ENCODE data around the gene ZDHHC8.
A peak's percentile ranks its signal among the peaks of the same experiment; 100 is the strongest.

ZDHHC8 gene

DNA sequence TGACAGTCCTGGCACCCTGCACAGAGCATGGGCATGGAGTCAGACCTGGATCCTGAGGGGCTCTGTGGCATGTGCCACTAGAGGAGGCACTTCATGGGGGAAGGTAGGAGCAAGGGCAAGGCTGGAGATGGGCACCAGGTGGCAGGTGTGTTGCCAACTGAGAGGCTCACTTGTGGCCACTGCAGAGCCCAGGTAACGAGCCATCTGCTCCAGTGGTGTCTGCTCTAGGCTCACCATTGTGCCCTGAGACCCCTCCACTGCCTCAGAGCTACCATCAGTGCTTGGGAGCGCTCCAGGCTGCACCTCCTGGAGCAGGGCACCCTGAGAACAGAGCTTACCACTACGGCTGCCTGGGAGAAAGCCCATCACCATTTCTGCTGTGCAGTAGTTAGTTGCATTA lies 1.3 kb upstream of the ZDHHC8 start:
- no peak for DNase-seq (ENCODE audit: low read depth)

DNA sequence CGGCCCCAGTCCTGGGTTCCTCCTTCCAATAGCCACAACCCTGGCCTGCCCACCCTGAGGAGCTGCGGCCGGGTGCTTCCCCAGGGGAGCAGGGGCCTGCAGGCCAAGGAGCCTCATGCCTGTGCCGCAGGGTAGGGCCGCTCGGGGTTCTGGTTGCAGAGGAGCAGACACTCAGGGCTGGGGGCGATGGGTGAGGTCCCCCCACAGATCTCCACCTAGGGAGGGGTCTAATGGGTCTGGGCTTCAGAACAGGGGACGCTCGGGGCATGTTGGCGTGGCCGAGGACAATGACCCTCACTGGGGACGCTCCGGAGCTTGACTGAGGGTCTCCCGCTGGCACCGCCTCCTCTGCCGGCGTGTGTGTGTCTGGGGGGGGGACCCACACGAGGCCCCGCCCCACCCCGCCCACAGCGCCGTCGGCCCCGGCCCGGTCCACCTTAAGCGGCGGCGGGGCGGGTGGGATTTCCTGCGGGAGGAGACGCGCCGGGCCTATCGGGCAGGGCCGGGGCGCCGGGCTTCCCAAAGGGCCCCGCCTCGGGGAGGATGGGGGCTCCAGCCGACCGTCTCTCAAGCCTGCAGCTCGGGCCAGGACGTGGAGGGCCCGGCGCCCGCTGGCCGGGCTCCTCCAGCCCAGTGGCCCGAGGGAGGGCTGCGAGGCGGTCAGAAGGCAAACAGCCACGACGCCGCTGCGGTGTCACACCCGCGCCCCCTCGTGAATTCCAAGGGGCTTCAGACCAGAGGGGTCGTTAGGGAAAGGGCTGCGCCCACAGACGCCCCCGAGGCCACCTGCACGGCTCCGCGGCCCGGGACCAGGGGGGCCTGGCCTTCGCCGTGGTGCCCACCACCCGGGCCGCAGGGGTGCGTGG lies 640 bp upstream of the ZDHHC8 start:
- DNase-seq (ENCODE audit: low read depth), result peak; percentile 64

DNA sequence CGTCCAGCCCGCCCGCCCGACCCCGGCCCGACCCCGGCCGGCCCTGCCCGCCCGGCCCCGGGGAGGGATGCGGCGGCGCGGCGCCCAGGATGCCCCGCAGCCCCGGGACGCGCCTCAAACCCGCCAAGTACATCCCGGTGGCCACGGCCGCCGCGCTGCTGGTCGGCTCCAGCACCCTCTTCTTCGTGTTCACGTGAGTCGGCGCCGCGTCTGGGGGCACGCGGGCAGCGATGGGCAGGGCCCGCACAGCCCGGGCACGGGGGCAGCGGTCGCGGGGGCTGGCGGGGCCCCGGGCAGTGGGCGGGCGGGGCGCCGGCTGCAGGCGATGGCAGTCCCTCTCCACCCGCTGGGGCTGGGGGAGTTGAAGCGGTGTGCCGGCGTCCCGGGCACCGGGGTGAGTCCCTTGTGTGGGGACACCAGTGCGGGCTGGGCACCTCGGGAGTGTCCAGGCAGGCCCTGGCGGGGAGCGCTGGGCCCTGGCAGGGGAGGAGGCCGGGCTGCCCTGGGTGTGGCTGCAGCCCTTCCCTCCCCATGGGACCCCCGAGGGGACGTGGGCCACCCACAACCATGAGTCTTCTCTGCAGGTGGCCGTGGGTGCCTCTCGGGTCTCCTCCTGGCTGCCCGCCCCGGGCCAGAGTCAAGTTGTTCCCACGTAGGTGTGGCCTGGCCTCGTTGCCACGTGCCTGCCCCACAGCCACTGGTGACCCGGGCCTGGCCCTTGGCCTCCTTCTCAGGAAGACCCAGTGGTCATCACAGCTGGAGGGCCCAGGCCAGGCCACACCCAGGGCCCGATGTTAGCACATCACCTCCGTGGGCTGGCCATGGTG lies 468 bp downstream of the ZDHHC8 start:
- no peak for DNase-seq (ENCODE audit: low read depth)

DNA sequence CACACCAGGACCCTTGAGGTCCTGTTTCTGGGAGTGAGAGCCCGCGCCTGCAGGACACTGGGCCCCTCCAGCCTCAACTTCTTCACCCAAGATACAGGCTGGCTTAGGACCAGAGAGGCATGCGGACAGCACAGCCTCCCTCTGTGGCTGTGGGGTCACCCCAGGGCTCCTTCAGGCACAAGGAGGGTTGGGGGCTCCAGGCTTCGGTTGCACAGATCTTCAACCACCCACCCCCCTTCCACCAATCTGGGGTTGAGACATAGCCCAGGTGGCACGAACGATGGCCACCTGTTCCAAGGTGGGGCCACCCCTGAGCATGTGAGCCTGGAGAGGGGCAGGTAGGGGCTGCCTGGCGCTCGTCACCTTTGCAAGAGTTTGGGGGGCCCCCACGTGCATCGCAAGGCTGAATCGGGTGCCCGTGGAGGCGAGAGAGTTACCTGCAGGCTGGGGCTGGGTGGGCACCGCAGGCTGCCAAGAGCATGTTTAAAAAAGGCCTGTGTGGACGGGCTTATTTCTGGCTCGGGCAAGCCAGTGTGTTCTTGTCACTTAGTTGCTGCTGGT lies 1.2 kb downstream of the ZDHHC8 start:
- no peak for DNase-seq (ENCODE audit: low read depth)

DNA sequence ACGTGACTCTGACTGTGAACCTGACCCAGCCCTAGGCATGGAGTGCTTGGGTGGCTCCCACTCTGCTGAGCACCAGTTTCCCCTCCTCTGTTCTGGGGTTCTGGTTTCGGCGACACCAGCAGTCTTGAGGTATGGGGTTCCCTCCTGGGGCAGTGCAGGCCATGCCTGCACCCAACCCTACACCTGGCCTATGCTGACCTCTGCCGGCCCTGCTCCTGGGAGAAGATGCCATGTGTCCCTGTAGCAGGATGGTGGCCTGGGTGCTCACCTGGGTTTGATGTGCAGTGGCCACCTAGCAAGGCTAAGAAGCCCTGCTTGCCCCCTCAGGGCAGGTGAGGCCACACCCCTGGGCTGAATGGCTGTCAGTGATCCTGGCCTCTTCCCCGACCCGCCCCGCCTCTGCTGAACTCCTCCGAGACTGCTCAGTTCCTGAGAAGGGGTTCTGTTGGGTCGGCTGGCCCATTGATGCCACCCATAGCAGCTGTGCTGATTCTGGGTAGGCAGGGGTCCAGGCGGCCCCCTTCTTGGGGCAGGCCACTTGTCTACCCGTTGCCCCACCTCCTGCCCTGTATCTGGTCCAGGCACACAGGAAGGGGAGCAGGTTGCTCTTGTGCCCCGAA lies 2.4 kb downstream of the ZDHHC8 start:
- no peak for DNase-seq (ENCODE audit: low read depth)

DNA sequence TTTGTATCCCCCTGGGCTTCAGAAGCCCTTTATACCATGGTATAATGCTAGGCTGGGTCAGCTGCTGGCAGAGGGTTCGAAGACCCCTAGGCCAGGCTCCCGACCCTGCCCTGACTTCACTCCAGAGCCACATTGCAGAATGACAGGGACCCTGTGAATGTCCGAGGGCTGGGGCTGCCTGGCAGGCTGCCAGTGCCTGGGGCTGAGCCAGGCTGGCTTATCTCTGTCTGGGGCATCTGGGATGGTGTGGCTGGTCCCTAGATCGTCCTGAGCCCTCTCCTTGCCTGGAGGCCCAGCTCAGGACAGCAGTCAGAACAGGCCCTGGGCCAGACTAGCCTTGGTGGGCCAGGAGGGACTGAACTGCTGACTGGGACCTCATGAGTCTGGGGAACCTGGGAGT lies 3.7 kb downstream of the ZDHHC8 start:
- no peak for DNase-seq (ENCODE audit: low read depth)

DNA sequence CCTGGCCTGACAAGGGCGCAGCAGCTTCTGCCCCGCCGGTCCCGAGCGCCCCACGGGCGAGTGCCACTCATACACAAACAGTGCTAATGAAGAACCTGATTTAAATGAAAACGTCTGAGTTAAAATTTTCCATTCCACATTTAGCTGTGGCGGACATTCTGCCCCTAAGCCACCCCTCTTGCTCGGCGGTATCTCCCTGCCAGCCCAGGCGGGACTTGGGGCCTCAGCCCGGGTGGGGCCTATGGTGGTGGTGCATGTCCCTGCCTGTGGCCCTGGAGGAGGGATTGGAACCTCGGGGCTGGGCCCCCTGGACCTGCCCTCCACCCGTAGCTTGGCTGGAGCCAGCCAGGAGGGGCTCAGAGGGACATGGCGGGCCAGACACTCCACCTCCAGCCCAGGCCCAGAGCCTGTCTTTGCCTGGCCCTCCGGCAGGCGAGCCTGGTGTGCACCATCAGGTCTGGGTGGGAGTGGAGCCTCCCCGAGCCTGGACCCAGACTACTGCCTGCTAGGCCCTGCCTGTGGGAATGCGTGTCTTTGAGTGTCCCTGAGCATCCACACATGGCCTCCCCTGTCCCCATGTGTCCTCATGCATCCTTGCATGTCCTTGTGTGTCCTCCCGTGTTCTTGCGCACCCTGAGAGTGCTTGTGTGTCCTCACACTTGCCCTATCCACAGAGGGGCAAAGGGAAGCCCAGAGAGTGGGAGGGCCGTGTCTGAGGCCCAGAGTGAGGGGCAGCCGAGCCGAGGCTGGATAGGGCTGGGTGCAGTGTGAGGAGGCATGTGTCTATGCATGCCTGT lies 4.4 kb downstream of the ZDHHC8 start:
- DNase-seq (ENCODE audit: low read depth), result no peak

DNA sequence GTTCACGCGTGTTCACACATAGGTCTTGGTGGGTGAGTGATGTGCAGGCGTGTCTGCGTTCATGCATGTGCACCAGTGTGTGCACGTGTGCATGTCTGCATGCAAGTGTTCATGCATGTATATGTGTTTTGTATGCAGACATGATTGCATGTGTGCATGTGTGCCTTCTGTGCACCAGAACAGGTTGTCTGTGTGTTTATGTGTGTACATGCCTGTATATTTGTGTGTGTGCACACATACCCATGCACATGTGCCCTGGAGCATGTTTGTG lies 4.9 kb downstream of the ZDHHC8 start:
- no peak for DNase-seq (ENCODE audit: low read depth)

DNA sequence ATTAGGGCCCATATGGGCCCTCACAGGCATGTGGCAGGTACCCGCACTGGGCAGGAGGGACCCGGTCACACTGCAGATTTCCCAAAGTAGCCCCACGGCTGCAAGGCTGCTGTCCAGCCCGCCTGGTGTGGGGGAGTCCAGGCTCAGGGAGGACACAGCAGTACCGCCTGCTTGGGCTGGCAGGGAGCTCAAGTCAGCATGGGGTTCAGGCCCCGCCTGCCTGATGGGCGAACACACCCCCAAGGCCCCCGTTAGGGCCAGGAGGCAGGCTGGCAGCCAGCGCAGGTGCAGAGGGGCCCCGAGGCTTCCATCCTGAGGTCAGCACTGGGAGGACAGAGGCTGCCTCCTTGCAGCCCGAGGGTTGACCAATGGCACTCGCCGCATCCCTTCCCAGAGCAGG lies 5.5 kb downstream of the ZDHHC8 start:
- no peak for DNase-seq (ENCODE audit: low read depth)

DNA sequence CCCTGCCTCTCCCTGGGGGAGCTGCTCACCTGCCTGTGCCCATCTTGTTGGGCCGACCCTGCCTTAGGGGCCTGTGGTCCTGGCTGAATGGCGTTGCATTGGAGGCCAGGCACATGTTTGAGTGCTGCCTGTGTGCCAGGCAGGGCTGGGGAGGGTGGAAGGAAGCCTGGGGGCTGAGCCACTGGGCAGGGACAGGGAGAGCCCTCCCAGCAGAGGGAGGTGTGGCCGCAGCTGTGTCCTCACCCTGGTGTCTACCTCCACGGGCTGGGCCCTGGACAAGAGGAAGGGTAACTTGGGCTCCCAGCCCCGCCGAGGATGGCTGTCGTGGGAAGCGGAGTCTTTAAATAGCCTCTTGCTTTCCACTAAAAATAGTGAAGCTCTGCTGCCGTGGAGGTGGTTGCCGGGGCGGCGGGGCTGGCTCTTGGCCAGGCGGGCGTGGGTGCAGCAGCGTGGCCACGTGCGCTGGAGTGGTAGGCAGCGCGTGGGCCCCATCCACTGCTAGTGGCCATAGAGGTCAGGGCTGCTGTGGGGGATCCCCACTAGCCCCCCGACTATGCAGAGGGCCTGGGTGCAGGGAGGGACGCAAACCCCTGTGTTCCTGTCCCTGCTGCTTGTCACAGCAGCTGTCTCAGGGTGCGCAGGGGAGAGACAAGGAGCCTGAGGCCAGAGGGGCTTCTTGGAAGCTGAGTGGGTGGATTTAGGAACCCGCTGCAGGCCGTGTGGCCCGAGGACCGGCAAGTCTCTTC lies 6.2 kb downstream of the ZDHHC8 start:
- no peak for DNase-seq (ENCODE audit: low read depth)

DNA sequence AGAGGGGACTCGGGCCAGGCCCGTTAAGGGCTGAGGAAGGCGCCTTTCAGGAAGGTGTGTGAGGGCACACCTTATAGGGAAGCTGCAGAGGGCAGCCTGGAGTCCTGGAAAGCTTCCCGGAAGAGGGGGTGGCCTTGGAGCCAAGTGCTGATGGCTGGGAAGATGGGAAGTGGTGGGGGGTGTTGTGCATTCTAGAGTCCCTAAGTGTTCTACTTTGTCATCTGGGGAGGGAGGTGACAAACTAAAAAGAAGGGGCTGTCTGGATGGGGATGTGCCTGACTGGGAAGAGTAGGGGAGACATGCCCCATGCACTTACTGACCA lies 6.8 kb downstream of the ZDHHC8 start:
- DNase-seq (ENCODE audit: low read depth), result no peak

DNA sequence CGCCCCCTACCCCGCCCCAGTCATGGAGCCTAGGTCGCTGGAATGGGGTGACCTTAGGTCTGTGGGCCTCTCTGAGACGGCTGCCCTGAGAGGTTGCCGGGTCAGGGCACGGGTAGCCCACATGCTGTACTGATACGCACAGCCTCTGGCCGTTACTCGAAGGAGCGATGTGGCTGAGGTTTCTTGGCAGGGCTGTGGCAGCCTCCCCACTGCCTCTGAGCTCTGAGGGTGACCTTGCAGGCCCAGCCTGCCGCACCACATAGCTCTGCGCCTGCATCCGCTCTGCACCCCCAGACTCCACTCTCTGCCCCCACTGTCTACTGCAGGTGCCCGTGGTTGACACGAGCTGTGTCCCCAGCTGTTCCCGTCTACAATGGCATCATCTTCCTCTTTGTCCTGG lies 7.3 kb downstream of the ZDHHC8 start:
- DNase-seq (ENCODE audit: low read depth), result no peak

DNA sequence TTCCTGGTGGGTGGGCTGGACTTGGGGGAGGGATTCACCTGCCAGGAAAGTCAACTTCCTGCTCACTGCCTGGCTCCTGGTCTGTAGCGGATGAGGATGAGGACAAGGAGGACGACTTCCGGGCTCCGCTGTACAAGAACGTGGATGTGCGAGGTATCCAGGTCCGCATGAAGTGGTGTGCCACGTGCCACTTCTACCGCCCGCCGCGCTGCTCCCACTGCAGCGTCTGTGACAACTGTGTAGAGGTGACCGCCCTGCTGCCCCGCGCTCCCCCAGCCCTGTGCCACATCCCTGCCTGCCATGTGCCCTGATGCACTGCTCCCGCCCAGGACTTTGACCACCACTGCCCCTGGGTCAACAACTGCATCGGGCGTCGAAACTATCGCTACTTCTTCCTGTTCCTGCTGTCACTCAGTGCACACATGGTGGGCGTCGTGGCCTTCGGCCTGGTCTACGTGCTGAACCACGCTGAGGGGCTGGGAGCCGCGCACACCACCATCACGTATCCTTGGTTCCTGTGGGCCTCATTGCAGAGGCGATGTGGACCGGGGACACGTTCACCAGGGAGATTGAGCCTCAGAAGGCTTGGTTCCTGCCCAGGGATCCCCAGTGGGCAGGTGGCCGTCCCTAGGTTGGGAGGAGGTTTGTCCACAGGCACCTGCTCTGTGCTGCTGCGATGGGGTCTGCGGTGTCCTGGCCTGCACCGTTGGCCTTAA lies 7.9 kb downstream of the ZDHHC8 start:
- no peak for DNase-seq (ENCODE audit: low read depth)

DNA sequence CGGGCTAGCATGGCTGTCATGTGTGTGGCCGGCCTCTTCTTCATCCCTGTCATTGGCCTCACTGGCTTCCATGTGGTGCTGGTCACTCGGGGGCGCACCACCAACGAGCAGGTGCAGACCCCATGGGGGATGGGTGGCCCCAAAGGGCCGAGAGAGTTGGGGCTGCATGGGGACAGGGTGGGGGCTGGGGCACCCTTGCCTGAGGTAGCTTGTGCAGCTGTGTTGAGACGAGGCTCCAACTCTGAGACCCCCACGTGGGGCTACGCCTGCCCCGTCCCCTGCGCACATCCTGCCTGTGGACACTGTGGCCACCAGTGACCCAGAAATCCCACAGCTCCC lies 8.5 kb downstream of the ZDHHC8 start:
- DNase-seq (ENCODE audit: low read depth), result no peak

DNA sequence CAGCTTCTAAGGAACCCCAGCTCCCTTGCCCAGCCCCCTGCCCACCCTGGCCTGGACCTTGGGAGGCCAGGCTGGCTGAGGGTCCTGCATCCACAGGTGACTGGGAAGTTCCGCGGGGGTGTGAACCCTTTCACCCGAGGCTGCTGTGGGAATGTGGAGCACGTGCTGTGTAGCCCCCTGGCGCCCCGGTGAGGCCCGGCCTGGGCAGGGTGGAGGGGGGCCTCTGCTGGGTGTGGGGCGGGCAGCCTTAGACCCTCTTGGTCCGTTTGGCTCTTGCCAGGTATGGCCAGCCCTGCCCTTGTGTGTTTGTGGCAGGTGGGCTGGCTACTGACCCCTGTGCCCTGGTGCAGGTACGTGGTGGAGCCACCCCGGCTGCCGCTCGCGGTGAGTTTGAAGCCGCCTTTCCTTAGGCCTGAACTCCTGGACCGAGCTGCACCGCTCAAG lies 8.9 kb downstream of the ZDHHC8 start:
- DNase-seq (ENCODE audit: low read depth), result no peak

DNA sequence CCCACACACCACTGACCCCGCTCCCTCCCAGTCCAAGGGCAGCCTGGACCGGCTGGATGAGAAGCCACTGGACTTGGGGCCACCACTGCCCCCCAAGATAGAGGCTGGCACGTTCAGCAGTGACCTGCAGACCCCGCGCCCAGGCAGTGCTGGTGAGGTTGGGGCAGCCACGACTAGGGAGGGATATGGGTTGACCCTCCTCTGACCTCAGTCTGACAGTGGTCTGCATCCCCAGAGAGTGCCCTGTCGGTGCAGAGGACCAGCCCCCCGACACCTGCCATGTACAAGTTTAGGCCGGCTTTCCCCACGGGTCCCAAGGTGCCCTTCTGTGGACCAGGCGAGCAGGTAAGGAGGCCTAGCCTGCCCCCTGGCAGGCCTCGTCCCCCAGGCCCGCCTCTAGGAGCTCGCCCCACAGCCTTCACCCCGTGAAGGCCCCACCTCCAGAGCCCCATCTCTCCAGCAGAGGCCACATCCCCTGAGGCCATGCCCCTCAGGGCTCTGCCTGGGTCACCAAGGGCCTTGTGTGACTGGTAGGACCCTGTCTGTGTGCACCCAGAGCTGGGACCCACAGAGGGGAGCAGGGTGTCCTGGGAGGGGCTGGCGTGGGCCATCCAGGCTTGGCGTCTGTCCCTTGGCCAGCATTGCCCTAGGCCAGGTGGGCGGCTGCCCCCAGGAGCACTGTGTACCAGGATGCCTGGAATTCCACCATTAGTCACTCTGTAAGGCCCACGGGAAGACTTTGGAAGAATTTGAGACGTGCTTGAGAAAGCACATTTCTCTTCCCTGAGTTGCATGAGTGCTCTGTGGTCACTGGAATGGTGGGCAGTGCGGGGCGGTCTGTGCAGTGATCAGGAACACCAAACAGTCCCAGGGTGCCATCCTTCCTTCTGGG lies 9.8 kb downstream of the ZDHHC8 start:
- DNase-seq (ENCODE audit: low read depth), result no peak

DNA sequence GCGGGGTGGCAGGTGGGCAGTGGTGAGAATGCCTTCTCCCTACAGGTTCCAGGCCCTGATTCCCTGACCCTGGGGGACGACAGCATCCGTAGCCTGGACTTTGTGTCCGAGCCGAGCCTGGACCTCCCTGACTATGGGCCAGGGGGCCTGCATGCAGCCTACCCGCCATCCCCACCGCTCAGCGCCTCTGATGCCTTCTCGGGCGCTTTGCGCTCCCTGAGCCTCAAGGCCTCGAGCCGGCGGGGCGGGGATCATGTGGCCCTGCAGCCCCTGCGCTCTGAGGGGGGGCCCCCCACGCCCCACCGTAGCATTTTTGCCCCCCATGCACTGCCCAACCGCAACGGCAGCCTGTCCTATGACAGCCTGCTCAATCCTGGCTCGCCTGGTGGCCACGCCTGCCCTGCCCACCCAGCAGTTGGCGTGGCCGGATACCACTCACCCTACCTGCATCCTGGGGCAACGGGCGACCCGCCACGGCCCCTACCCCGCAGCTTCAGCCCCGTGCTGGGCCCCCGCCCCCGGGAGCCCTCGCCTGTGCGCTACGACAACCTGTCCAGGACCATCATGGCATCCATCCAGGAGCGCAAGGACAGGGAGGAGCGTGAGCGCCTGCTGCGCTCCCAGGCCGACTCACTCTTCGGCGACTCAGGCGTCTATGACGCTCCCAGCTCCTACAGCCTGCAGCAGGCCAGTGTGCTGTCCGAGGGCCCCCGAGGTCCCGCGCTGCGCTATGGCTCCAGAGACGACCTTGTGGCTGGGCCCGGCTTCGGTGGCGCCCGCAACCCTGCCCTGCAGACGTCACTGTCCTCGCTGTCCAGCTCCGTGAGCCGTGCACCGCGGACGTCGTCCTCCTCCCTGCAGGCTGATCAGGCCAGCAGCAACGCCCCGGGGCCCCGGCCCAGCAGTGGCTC lies 11.4 kb downstream of the ZDHHC8 start:
- no peak for DNase-seq (ENCODE audit: low read depth)

DNA sequence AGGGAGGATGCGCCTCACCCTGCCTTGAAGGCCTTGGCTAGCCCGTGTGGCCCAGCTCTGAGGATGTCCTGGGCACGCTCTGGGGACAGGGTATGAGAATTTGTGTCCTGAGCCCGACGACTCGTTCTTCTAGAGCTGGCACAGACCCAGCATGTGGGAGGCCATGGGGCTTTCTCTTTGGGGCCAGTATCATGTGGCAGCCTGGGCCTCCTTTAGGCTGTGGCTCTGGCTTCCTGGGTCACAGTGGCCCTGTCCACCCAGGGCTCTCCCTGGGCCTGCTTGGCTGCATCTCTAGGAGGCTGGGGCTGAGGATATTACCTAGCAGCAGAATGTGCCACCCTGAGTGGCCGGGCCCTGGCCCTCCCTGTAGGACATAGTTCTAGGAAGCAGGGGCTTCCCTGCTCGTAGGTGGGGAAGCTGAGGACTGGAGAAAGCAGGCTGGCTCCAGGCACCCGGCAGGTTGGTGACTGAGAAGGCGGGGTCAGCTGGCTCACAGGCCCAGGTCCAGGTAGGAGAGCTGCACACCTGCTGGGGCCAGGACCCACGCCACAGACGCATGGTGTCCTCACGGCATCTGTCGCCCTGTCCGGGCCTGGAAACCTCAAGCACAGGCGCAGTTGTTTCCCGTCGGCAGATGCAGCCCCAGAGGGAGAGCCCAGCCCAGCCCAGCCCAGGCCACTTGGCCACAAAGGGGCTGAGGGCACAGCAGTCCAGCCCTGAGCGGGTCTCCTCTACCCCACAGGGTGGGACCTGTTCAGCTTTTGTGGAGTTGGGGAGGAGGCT lies 12.5 kb downstream of the ZDHHC8 start:
- DNase-seq (ENCODE audit: low read depth), result no peak

Measured in stromal cell of bone marrow (primary cell).